GM21360 (cell line): Measurements from ENCODE around the gene SLAMF7.

Source experiments
- ATAC-seq: cut with Tn5 transposase; IDR thresholded peaks from one replicate; pipeline ENCODE4 v1.9.1; 2021; ENCODE audit warnings: mild to moderate bottlenecking, moderate library complexity; ENCODE audit not compliant: unreplicated experiment

The SLAMF7 gene

DNA sequence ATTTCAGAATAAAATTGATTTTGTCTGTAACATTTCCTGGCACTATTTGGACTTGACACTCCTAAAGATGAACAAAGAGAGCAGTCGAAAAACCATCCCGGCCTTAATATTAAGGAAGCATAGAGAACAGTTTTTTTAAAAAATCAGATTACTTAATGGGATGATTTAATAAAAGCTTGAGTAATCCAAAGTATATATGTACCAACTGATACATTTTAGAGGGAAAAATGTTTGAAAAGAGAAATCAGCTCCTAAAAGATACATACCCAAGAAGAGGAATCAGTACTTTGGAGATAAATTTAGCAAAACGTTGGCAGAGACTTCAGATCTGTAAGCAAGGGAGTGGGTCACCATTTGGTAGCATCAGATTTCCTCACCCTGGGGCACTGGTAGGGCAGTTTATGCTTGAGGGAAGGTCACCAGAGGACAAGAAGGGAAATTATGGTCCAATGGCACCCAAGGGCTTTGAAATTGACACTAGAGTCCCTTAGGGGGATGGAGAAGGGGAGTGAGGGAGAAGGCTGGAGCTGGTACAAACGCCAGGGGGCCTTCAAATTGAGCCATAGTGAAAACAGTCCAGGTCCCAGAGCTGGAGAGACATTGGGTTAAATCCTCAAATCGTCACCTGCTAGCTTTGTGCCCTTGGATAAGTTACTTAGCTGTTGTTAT is 5.9 kb downstream of the SLAMF7 start:
- no peak for ATAC-seq

DNA sequence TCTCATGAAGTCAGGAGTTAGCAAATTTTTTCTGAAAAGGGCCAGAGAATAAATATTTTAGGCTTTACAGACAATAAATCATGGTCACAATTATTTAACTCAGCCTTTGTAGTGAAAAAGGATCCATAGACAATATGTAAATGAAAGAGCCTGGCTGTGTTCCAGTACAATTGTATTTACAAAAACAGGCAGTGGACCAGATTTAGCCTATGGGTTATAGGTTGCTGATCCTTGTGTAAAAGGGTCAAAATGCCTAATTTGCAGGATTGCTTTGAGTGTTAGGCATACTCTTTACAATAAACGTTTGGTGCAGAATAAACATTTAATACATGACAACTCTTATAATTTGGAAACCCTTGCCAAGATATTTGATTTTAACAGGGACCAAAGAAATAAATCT is 6.5 kb downstream of the SLAMF7 start:
- no peak for ATAC-seq

DNA sequence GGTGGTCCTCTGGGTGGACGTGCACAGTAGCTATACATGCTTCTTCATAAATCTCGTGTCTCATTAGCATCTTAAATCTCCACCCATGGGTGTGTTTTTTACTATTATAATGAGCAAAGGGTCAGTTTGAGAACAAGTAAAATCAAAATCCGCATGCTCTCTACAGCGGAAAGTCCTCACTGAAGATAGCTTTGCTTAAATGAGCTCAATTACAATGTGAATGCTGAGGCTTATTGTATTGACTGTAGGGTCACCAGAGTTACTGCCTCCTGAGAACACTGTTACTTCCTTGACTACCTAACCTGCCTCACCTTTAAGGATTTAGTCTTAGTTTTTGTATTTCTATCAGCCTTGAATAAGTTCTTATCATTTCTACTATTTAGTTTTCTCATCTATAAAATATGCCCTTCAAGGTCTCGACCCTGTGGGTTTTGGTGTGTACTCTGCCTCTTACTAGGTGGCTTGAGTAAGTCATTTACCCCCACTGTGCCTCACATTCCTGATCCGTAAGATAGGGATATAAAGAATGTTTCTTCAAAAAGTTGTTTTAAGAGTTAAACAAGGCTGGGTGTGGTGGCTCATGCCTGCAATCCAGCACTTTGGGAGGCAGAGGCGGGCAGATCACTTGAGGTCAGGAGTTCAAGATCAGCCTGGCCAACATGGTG is 7.9 kb downstream of the SLAMF7 start:
- no peak for ATAC-seq

DNA sequence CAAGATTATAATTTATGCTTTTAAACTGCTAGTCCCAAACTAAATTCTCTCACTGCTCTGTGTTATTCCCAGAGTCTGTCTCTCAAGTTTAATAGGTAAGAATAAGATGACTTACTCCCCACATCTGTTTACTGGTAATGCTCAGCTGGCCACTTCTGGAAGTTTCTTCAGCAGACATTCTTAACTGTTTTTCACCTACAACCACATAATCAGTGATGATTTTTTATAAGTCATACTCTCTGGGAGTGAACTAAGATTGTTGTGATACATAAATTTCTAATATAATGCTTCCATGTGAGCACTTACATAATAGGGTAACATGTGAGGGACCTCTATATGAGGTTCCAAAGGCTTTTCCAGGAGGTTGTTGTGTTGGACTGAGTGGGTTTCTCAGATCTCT is 8.7 kb downstream of the SLAMF7 start:
- no peak for ATAC-seq

DNA sequence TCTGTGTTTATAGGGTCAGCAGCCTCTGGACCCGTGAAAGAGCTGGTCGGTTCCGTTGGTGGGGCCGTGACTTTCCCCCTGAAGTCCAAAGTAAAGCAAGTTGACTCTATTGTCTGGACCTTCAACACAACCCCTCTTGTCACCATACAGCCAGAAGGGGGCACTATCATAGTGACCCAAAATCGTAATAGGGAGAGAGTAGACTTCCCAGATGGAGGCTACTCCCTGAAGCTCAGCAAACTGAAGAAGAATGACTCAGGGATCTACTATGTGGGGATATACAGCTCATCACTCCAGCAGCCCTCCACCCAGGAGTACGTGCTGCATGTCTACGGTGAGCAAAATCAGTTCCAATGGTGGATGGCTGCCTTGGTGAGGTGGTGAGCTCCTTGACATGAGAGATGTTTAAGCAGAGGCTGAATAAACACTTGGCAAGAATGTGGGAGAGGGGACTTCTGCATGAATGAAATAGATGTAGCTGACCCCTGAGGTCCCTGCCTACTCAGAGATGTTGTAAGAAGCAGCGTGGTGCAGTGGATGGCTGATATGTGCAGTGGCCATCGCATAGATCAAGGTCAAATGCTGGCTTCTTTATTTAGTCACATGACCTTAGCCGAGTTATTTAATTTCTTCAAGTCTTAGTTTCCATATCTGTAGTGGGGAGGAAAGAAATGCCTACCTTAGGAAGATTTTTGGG is 9.3 kb downstream of the SLAMF7 start:
- ATAC-seq: no peak

DNA sequence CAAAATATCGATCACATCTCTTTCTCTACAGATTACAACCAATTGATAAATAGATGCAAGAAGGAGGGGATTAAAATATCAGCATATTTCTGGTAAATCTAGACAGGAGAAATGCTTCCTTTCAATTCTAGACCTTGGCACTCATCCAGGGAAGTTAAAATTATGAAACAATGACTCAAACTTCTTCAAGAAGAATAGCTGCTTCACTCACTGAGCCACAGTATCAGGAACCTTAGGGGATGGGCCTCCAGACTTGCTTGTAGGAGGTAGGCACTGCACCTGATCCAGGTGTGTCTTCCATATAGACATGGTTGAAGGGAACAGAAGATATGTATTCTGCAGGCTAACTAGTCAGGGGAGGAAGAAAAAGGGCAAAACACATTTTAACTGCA is 9.8 kb downstream of the SLAMF7 start:
- ATAC-seq: no peak

DNA sequence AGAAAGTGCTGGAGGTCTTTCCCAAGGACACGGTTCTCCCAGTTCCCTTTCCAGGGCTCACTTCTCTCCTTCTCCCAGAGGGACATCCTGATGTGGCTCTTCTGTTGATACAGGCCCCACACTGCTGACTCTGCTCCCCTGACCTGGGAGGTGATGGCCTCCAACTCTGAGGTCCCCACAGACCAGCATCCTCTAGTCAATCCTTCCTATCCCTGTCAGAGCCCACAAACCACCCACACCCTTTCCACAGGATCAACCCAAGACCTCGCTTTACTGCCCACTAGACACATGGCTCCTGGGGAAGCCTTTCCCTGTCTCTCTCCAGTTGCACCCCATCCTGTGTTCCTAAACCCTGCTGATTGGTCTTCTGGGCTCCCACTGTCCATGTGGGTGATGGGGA is 11.6 kb downstream of the SLAMF7 start:
- ATAC-seq: no peak

DNA sequence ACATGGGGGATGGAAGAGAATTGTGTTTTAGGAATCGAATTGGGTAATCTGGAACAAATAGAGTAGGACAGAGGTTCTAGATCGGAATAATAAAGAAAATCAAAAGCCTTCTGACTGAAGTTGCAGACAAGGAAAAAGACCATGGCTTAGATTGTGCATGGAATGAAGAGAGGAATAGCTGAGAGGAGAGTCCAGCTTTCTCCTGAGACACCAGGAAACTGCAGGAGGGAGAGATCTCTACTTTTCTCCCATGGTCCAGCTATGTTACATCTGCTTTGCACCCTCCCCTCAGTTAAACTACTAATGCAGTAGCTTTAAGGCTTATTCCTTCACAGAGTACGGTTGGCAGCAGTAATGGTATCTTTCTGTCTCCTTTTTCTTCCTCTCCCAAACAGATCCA is 13.4 kb downstream of the SLAMF7 start:
- ATAC-seq: no peak

DNA sequence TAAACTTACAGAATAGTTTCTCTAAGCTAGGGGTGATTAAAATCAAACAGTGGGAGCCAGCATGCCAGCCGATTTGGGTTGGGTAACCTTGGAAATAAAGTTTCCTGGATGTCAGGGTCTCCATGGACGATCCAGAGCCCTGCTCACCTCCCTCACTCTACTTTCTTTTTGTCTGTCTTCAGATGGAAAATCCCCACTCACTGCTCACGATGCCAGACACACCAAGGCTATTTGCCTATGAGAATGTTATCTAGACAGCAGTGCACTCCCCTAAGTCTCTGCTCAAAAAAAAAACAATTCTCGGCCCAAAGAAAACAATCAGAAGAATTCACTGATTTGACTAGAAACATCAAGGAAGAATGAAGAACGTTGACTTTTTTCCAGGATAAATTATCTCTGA is 13.9 kb downstream of the SLAMF7 start:
- ATAC-seq: no peak

DNA sequence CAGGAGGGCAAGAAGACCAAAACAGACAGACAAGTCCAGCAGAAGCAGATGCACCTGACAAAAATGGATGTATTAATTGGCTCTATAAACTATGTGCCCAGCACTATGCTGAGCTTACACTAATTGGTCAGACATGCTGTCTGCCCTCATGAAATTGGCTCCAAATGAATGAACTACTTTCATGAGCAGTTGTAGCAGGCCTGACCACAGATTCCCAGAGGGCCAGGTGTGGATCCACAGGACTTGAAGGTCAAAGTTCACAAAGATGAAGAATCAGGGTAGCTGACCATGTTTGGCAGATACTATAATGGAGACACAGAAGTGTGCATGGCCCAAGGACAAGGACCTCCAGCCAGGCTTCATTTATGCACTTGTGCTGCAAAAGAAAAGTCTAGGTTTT is 14.5 kb downstream of the SLAMF7 start:
- no peak for ATAC-seq

DNA sequence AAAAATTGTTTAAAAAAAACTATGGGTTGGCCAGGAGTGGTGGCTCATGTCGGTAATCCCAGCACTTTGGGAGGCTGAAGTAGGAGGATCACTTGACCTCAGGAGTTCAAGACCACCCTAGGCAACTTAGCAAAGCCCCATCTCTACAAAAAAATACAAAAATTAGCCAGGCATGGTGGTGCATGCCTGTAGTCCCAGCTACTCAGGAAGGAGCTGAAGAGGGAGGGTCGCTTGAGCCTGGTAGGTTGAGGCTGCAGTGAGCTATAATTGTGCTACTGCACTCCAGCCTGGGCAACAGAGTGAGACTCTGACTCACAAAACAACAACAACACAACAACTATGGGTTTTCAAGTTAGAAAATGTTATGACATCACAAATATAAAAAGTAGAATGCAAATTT is 16.4 kb downstream of the SLAMF7 start:
- no peak for ATAC-seq

DNA sequence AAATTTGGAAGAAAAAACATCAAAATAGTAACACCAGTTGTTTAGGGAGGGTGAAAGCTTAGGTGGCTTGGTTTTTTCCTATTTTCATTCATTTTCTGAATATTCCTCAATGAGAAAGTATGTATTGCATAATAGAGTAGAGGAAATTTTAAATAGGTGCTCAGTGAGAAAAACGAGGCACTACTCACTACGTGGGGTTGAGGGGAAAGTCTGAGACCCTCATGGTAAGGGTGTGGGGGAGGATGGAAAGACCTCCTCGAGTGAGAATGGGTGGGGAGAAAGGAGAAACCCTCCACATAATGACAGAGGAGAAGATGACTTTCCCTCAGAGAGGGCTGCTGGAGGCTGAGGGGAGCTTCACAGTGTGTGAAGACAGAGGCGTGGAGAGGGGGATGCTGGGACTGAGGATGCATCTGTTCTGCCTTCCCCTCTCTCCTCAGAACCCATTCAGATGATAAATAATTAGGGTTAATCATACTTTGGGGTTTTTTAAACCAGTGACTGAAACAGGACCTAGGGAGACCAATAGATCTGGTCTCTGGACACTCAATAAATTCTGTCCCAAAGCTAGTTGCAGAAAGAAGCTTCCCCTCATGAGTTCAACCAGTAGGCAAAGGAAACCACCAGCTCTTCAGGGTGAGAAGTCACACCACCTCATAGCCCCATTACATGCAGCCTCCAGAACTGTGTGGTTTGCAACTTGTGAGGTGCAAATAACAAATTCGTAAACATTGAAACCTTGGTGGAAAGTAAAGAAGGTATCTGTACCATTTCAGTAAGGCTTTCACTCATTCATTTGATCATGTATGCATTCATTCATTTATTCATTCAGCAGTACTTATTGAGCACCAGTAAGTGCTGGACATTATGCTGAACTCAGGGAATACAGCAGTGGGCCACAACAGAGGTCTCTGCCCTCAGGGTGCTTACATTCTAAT is 17.1 kb downstream of the SLAMF7 start:
- ATAC-seq: no peak

DNA sequence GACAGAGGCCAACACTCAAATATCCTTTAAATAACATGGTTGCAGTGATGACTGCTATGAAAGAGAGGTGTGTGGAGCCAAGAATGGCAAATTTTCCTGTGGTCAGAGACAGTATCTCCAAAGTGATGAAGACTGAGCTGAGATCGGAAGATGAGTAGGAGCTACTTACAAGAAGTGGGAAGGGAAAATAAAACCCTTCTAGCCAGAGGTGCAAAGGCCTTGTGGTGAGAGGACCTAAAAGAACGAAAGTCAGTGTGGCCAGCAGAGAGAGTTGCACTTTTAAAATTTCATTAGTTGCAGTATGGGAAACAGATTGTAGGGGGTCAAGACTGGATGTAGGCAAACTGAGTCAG is 17.8 kb downstream of the SLAMF7 start:
- ATAC-seq: no peak

DNA sequence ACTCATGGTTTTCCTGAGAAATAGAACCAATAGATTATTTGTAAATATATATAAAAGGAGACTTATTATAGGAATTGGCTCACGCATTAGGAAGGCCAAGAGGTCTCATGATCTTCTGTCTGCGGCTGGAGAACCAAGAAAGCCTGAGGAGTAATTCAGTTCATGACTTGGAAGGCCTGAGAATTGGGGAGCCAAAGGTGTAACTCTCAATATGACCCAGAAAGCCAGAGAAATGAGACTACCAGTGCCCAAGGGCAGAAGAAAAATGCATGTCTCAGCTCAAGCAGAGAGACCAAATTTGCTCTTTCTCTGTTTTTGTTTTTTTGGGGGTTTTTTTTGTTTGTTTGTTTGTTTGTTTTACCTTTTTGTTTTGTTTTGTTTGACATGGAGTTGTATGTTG is 19.5 kb downstream of the SLAMF7 start:
- no peak for ATAC-seq

DNA sequence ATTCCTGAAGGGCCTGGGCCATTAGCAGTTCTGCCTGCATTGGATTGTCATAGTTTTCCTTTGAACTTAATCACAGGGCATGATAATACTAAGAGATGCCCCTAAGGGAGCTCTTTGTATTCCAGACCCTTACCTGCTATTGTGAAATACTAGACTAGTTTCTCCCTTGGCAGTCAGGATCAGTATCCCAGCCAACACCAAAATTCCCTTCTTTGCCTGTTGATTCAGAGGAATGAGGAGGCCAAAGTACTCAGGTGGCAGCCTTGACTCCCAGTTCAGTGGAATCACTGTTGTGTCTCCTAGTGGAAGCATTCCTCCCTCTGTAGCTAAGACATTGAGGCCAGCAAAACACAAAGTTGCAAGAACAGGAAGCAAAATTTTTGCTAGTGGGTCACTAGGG is 20.7 kb downstream of the SLAMF7 start:
- ATAC-seq: no peak

DNA sequence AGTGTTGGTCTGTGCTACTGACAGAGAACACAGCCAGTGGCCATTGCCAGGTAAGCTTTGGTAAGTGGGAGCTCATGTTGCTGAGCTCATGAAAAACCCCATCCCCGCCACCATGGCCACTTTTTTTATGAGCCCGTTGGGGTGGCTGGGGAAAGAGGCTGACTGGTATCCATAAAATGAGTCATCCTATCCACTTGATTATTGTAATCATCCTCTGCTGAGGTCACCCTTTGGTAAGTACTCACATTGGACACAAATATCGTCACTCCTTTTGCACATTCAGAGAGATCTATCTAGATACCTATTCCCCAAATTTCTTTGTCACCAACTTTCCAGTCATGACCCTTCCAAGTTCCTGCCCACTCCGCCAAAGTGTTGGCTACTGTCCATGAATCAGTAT is 22.0 kb downstream of the SLAMF7 start:
- ATAC-seq: no peak

DNA sequence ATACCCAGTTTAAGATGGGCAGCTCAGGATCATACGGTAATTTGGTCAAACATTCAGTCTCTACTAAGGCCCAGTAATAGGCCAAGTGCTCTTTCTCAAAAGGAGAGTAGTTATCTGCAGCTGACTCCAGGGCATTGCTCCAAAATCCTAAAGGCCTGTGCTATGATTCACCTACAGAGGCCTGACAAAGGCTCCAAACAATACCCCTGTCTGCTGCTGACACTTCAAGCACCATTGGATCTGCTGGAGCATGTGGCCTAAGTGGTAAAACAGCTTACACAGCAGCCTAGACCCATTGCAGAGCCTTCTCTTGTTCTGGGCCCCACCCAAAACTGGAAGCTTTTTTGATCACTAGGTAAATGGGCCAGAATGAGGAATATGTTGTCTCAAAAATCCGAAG is 22.8 kb downstream of the SLAMF7 start:
- ATAC-seq: no peak

DNA sequence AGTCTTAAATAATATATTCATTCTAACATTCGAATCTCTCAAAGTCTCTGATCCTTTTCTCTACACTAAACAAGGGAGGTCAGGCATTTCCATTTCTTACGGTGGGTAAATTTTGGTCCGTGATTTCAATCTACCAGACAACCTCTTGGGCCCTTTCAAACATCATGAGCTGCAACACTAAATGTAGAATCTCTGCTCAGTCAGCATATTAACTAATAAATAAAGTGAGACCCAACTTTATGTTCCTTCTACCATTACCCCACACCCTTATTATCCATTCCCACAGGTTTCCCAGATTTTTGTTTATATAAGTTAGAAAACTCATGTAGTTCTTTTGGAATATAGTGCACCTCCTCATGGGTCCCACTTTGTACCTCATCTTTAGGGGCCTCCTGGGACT is 24.9 kb downstream of the SLAMF7 start:
- no peak for ATAC-seq

DNA sequence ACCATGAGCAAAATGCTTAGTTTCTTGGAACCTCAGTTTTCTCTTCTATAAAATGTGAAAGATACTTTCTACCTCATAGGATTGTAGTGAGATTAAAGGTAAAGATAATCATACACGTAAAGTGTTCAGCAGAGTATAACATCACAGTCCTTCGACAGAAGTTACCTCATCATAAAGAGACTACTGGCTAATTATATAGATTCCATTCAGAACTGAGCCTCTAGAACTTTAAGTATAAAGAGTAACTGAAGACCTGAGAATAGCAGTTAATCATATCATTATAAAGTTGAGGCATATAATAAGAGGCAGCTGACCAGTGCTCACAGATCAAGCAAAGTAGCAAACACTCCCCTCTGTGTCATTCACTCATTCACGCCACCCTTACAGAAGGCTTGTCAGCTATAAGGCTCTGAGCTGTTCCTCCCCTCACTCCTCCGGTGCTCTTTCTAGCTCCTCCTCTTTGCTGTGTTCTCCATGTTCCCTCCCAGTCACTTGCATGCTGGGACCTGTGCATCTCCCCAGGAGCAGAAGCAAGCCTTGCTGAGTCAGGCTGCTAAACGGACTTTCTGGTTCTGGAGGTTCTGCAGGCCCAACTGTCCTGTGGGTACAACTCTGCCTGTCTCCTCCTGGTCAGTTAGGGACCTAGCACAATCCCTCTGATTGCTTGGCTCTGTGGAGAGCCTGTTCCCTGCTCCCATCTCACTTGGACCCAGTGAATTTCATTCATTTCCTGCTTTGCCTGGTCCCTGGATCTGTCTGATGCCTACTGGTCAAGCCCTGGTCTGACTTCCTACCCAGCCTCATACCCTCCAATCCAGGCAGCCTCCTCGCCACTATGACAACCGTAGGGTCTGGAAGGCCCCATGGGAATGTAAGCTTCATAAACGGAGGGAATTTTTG is 28.6 kb downstream of the SLAMF7 start:
- ATAC-seq: peak; percentile 66

DNA sequence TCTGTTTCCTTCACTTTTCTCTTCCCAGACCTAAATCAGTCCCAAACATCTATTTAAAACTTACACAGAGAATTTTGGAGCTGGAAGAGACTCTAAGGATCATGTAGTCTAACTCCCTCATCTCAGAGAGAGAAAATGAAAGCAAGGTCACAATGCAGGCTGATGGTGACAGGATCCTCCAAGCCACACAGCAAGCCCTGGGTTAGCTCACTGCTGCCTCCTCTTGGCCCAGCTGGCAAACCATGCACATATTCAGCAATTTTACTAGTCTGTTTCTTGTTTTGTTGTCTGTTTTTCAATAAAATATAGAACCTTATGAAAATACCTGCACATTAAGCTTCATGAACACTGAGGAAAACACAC is 29.2 kb downstream of the SLAMF7 start:
- ATAC-seq: peak; percentile 69
